GM12878 (cell line): ENCODE data around the gene SLC36A3. TPM values are rescaled to one million over a fixed set of nuclear protein-coding genes. Genes with fewer than 3 reads are reported as not detected.

Experiments used
- ATAC-seq: fragments of 200-7000 bp; cut with Tn5 transposase; 3 replicates; pipeline ENCODE4 v1.9.1; 2020; ENCODE audit warnings: mild to moderate bottlenecking, moderate library complexity
- BruUV-seq: library from RNA; stranded (reverse); fragments of 400-500 nt; replicated peaks from 2 replicates; lab custom pipeline; 2021; lab: Mats Ljungman, UMichigan
- CTCF ChIA-PET: fragments of 300-600 bp; sonication (Branson Sonifier 250); formaldehyde crosslinking; extraction: SDS; loops from one replicate; lab custom pipeline; 2021; ENCODE audit warnings: inconsistent platforms; lab: Yijun Ruan, JAX
- POLR2A ChIA-PET: fragments of 350-600 bp; formaldehyde crosslinking; extraction: SDS; loops from one replicate; lab custom pipeline; 2021; ENCODE audit warnings: inconsistent platforms; lab: Charles Lee
- RAD21 ChIA-PET: fragments of 300-600 bp; sonication (Branson Sonifier 250); formaldehyde crosslinking; loops from one replicate; lab custom pipeline; 2023; ENCODE audit warnings: antibody characterized with exemption; ENCODE audit not compliant: unreplicated experiment; lab: Charles Lee
- SMC1A ChIA-PET: fragments of 300-600 bp; sonication (Branson Sonifier 250); formaldehyde crosslinking; loops from one replicate; lab custom pipeline; 2023; ENCODE audit not compliant: unreplicated experiment, uncharacterized antibody; lab: Charles Lee
- DNase-seq: peaks from one replicate; pipeline ENCODE4 v3.0.0-alpha.2; 2011; ENCODE audit warnings: low read depth, low spot score
- FAIRE-seq: peaks from 3 replicates; lab custom pipeline; 2011; peaks lifted over from hg19 to GRCh38; lab: Jason Lieb, UNC
- H2AFZ ChIP-seq: 2 replicates; pipeline ENCODE4 v1.6.0; 2011; ENCODE audit warnings: low read depth, low read length, control low read depth; ENCODE audit not compliant: control insufficient read depth
- H3K27ac ChIP-seq: 2 replicates; pipeline ENCODE4 v1.5.1; 2011; ENCODE audit warnings: control low read depth; ENCODE audit not compliant: control insufficient read depth, insufficient read depth
- H3K27me3 ChIP-seq, 2 experiments: replicated peaks in 1 of 2; 2 replicates each; pipeline versions ENCODE4 v1.6.0 to v1.6.1; 2011; ENCODE audit warnings: low read length in 1 of 2; ENCODE audit not compliant: control insufficient read depth in 2 of 2, insufficient read depth in 2 of 2
- H3K36me3 ChIP-seq, 2 experiments: 2 replicates each; pipeline ENCODE4 v1.5.1; 2011; ENCODE audit warnings: low read length in 1 of 2; ENCODE audit not compliant: control insufficient read depth in 2 of 2, insufficient read depth in 2 of 2
- H3K4me1 ChIP-seq: 2 replicates; pipeline ENCODE4 v1.6.1; 2011; ENCODE audit warnings: mild to moderate bottlenecking, low read length, moderate library complexity, mixed read lengths; ENCODE audit not compliant: control insufficient read depth, insufficient read depth
- H3K4me2 ChIP-seq: 2 replicates; pipeline ENCODE4 v1.6.0; 2011; ENCODE audit warnings: control low read depth; ENCODE audit not compliant: control insufficient read depth, insufficient read depth
- H3K4me3 ChIP-seq: fragments of 200-600 bp; sonication (generic); 2 replicates; pipeline ENCODE4 v1.5.1; 2016
- H3K79me2 ChIP-seq: 2 replicates; pipeline ENCODE4 v1.6.0; 2011; ENCODE audit warnings: low read length; ENCODE audit not compliant: control insufficient read depth, insufficient read depth
- H3K9ac ChIP-seq: 2 replicates; pipeline ENCODE4 v1.8.0; 2011; ENCODE audit warnings: low read length, control low read depth, mixed read lengths; ENCODE audit not compliant: control insufficient read depth, insufficient read depth
- H3K9me3 ChIP-seq: replicated peaks from 3 replicates; pipeline ENCODE4 v1.5.1; 2011; ENCODE audit warnings: mild to moderate bottlenecking, low read length; ENCODE audit not compliant: control insufficient read depth, insufficient read depth
- H4K20me1 ChIP-seq: 2 replicates; pipeline ENCODE4 v1.6.0; 2011; ENCODE audit not compliant: control insufficient read depth, insufficient read depth
- BMI1 ChIP-seq: fragments of 450-650 bp; IDR thresholded peaks from 2 replicates; pipeline ENCODE4 v1.6.1; 2016; ENCODE audit warnings: mild to moderate bottlenecking, moderate library complexity, borderline replicate concordance
- FOXK2 ChIP-seq: fragments of 450-650 bp; IDR thresholded peaks from 2 replicates; pipeline ENCODE4 v1.6.1; 2017; ENCODE audit warnings: mild to moderate bottlenecking, moderate library complexity
- HDGF ChIP-seq: fragments of 450-650 bp; IDR thresholded peaks from 2 replicates; pipeline ENCODE4 v1.6.1; 2016; ENCODE audit warnings: antibody characterized with exemption
- IKZF1 ChIP-seq: fragments of 450-650 bp; conservative IDR thresholded peaks from 2 replicates; pipeline ENCODE4 v1.6.1; 2017; ENCODE audit warnings: antibody characterized with exemption, mild to moderate bottlenecking
- JUNB ChIP-seq: IDR thresholded peaks from 2 replicates; pipeline ENCODE4 v1.6.1; 2016; ENCODE audit warnings: antibody characterized with exemption, mild to moderate bottlenecking
- NR2F1 ChIP-seq: fragments of 450-650 bp; conservative IDR thresholded peaks from 2 replicates; pipeline ENCODE4 v1.6.1; 2017; ENCODE audit warnings: mild to moderate bottlenecking
- PML ChIP-seq: IDR thresholded peaks from 2 replicates; pipeline ENCODE4 v1.6.1; 2012; ENCODE audit warnings: low read length, inconsistent platforms
- RAD21 ChIP-seq: IDR thresholded peaks from 2 replicates; pipeline ENCODE4 v1.6.1; 2011; ENCODE audit warnings: mild to moderate bottlenecking, low read depth, low read length, moderate library complexity; ENCODE audit not compliant: insufficient read depth
- RAD51 ChIP-seq: fragments of 450-650 bp; IDR thresholded peaks from 2 replicates; pipeline ENCODE4 v1.6.1; 2016; ENCODE audit warnings: moderate library complexity, mild to moderate bottlenecking, inconsistent platforms
- SREBF2 ChIP-seq: IDR thresholded peaks from 2 replicates; pipeline ENCODE4 v1.6.1; 2012; ENCODE audit warnings: mild to moderate bottlenecking, low read length
- TAF1 ChIP-seq: IDR thresholded peaks from 2 replicates; pipeline ENCODE4 v1.6.1; 2011; ENCODE audit warnings: mild to moderate bottlenecking, low read depth, low read length, borderline replicate concordance
- WGBS: methylation state at CpG from one replicate; pipeline ENCODE4 v1.1.6; 2016; ENCODE audit warnings: low lambda C conversion rate; ENCODE audit not compliant: insufficient replicate concordance, insufficient coverage; ENCODE audit errors: missing lambda C conversion rate; 5-methylcytosine and 5-hydroxymethylcytosine counted together
- in situ Hi-C: fragments of 300-500 bp; cut with MboI; formaldehyde crosslinking; loops from 9 replicates; pipeline ENCODE4 v1.14.3; 2018; ENCODE audit warnings: mixed read lengths
- intact Hi-C: fragments of 100-400 bp; cut with micrococcal nuclease; formaldehyde crosslinking; loops from one replicate; pipeline ENCODE4 v1.14.2; 2022; ENCODE audit not compliant: unreplicated experiment
- polyA plus RNA-seq, 11 experiments: library from polyadenylated mRNA; depleted of rRNA in 4 of 11; unstranded in 6 of 11; stranded (reverse) in 5 of 11; fragments of >200 nt; fragmentation: Nextera tagmentation in 4 of 11; fragmentation: Illumina TruSeq in 1 of 11; extraction: Ambion mirVana in 4 of 11; extraction: Trizol in 1 of 11; gene quantifications; 1 replicate in 1 of 11; 2 replicates in 10 of 11; pipeline versions ENCODE4 v1.2.1 to v1.2.3, GENCODE V29; 2011 to 2016; ENCODE audit warnings: inconsistent platforms in 2 of 11, missing spikeins in 2 of 11, low read depth in 1 of 11
- total RNA-seq, 4 experiments: library from RNA; depleted of rRNA in 3 of 4; stranded (reverse); fragments of >200 nt in 3 of 4; fragmentation: Illumina TruSeq in 1 of 4; extraction: Trizol in 1 of 4; gene quantifications; 2 replicates each; pipeline versions ENCODE4 v1.2.1 to v1.2.3, GENCODE V29; 2013 to 2021
- TF ChIP-seq, protein P1 (sequence below): IDR thresholded peaks from 2 replicates; pipeline ENCODE4 v1.6.1; 2012; ENCODE audit warnings: low read depth, low read length, improper control_type of control experiment
- TF ChIP-seq, protein P2 (sequence below), 3 experiments: IDR thresholded peaks in 2 of 3; conservative IDR thresholded peaks in 1 of 3; 2 replicates each; pipeline ENCODE4 v1.5.1; 2011; ENCODE audit warnings: low read depth in 3 of 3, low read length in 3 of 3, mild to moderate bottlenecking in 3 of 3, control low read depth in 2 of 3, moderate library complexity in 2 of 3, inconsistent platforms in 1 of 3, mixed read lengths in 1 of 3; ENCODE audit not compliant: control insufficient read depth in 2 of 3, insufficient read depth in 1 of 3; ENCODE audit errors: extremely low read depth in 1 of 3

The SLC36A3 gene
- total and polyA plus RNA-seq, 10 of the 15 experiments (the other 5 are each of a cell fraction or from before 2014, with no cell fraction given): 0.03 TPM; not detected in 9

DNA sequence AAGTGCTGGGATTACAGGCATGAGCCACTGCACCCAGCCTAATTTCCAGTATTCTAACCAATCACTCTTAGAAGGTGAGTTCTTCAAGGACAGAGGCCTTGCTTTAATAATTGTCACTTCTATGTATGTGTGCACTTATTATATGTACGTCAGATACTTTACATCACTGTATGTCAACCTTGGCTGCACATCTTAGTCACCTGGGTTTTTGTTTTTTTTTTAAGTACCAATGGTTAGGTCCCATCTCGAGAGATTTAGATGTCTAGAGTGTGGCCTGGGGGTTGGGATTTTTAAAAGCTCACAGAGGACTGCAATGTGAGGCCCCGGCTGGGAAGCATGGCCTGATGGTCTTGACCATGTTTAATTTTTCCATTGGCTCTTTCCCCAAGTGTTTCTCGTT, 60.4 kb downstream of the SLC36A3 start (continued):
- TF ChIP-seq, protein P1, sequence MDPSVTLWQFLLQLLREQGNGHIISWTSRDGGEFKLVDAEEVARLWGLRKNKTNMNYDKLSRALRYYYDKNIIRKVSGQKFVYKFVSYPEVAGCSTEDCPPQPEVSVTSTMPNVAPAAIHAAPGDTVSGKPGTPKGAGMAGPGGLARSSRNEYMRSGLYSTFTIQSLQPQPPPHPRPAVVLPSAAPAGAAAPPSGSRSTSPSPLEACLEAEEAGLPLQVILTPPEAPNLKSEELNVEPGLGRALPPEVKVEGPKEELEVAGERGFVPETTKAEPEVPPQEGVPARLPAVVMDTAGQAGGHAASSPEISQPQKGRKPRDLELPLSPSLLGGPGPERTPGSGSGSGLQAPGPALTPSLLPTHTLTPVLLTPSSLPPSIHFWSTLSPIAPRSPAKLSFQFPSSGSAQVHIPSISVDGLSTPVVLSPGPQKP: no peak
- no peak for TF ChIP-seq NR2F1
- TF ChIP-seq TAF1: no peak
- no peak for TF ChIP-seq FOXK2
- no peak for TF ChIP-seq JUNB
- TF ChIP-seq SREBF2: no peak
- no peak for TF ChIP-seq RAD21
- no peak for TF ChIP-seq BMI1
- no peak for TF ChIP-seq HDGF
- TF ChIP-seq, all 136 proteins: peak for 0

DNA sequence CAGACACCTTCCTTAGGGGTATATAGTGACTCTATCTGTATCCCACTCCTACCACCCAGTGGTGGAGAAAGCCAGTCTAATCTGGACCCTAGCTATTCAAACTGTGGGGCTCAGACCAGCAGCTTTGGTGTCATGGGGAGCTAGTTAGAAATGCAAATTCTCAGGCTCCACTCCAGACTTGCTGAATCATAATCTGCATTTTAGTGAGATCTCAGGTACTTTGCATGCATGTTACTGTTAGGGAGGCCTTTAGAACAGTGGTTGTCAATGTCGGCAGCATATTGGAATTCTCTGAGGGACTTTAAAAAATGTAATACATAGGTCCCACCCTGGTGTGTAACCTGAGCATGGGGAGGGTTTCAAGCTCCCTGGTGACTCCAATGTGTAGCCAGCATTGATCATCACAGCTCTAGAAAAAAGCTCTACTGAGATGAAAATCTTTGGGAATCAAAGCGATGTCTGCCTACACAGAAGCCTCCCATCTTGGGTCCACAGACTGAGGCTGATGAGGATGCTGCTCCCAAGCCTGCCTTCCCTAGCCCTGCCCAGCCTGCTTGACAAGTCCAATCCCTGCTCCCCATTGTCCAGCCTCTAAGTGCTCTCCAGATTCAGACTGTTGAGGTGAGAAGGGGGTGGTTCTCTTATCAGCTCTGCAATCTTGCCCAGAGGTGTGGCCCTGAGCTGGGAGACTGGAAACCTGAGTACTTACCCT, 62.5 kb downstream of the SLC36A3 start:
- no peaks in the 10 kb centered on the region for H3K79me2 ChIP-seq
- no TSS peak for BruUV-seq
- ChIA-PET POLR2A (interaction anchor here (0.7 to 10.2 kb wide), 6 partner anchors 11 to 87 kb away, joined by 3 to 290 read pairs (median 6); partner anchors contain the start of genes CCDC69 and GM2A), SMC1A (interaction anchor here (0.7 to 11.1 kb wide), 17 partner anchors 10 to 207 kb away, joined by 3 to 325 read pairs (median 4); partner anchors contain the start of genes CCDC69, GM2A and SLC36A1)
- ATAC-seq (peak; percentile 5; the same call in 2 of the 3 replicates), FAIRE-seq (no peak), DNase-seq (no peak)
- in situ Hi-C loops: no loop called here
- H2AFZ ChIP-seq: peak overlapping the region; percentile 51
- TF ChIP-seq PML (no peak), IKZF1 (no peak), RAD51 (no peak)
- TF ChIP-seq, protein P2, sequence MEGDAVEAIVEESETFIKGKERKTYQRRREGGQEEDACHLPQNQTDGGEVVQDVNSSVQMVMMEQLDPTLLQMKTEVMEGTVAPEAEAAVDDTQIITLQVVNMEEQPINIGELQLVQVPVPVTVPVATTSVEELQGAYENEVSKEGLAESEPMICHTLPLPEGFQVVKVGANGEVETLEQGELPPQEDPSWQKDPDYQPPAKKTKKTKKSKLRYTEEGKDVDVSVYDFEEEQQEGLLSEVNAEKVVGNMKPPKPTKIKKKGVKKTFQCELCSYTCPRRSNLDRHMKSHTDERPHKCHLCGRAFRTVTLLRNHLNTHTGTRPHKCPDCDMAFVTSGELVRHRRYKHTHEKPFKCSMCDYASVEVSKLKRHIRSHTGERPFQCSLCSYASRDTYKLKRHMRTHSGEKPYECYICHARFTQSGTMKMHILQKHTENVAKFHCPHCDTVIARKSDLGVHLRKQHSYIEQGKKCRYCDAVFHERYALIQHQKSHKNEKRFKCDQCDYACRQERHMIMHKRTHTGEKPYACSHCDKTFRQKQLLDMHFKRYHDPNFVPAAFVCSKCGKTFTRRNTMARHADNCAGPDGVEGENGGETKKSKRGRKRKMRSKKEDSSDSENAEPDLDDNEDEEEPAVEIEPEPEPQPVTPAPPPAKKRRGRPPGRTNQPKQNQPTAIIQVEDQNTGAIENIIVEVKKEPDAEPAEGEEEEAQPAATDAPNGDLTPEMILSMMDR (IDR thresholded peaks at IDR 0.05 in 2 of 3, conservative IDR thresholded peaks at IDR 0.05 in 1 of 3; ENCODE audit: control insufficient read depth in 2 of 3, extremely low read depth in 1 of 3, insufficient read depth in 1 of 3, low read depth in 3 of 3, low read length in 3 of 3): peak in 1 of 3 experiments; percentile 12; a peak in 1 of 6 replicates
- TF ChIP-seq, all 136 proteins: peak for 1
- CTCF ChIA-PET: interaction anchor here (0.6 to 9.9 kb wide), 20 partner anchors 12 to 681 kb away, joined by 3 to 293 read pairs (median 4); partner anchors contain the start of genes CCDC69 and GM2A
- no peaks in the 10 kb centered on the region for H3K36me3 ChIP-seq
- peak overlapping the region; percentile 10 for H3K27ac ChIP-seq
- intact Hi-C loops: no loop called here
- H4K20me1 ChIP-seq: no peaks in the 10 kb centered on the region
- no peaks in the 10 kb centered on the region; the same call in 1 of the 3 replicates for H3K9me3 ChIP-seq
- H3K4me2 ChIP-seq: peak overlapping the region; percentile 50
- H3K4me3 ChIP-seq: no peak overlapping the region; the same call in 1 of the 2 replicates
- peak overlapping the region; percentile 35; the same call in 1 of the 2 replicates for H3K9ac ChIP-seq
- RAD21 ChIA-PET: interaction anchor here (0.8 to 7.0 kb wide), 18 partner anchors 12 to 189 kb away, joined by 3 to 105 read pairs (median 4); partner anchors contain the start of gene GM2A
- 50% methylated on average over 2 of the region's 2 CpGs for WGBS
- no peaks in the 10 kb centered on the region for H3K27me3 ChIP-seq
- H3K4me1 ChIP-seq: peaks cover 67% of the 10 kb centered on the region
